Activated naive CD4-positive, alpha-beta T cell treated with anti-CD3 and anti-CD28 coated beads, Interleukin-2, amount 50 U/mL, for 72 hours (primary cell): ENCODE results near the gene MRC1. TPM values are rescaled to one million over a fixed set of nuclear protein-coding genes. Genes with fewer than 3 reads are reported as not detected.

Experiments
- total RNA-seq, 2 donors: library from RNA; stranded (reverse); gene quantifications; one replicate each; pipeline ENCODE4 v1.2.3, GENCODE V29; 2022

Gene MRC1
- total RNA-seq, 2 donors from 2014 or later = not detected

Other genes starting within 250 kb of the MRC1 start
- 1 to 10 TPM; 1.8 to 2.0 TPM for gene HACD1, start 192.0 kb upstream of the MRC1 start, total RNA-seq
- gene STAM, start 165.2 kb upstream of the MRC1 start, total RNA-seq = 10 to 100 TPM; 22.3 to 30.8 TPM
- under 1 TPM; 0.05 to 0.18 TPM for gene TMEM236, start 57.1 kb upstream of the MRC1 start, total RNA-seq
- gene SLC39A12, start 142.6 kb downstream of the MRC1 start, total RNA-seq = not detected